HEK293 (cell line): ENCODE measurements around the gene USP36.
A peak's percentile ranks its signal among the peaks of the same experiment; 100 is the strongest.

Experiments used
- PRDM1 ChIP-seq: fragments of 450-650 bp; formaldehyde crosslinking; IDR thresholded peaks from 2 replicates; pipeline ENCODE4; 2016; ENCODE audit warnings: missing biosample characterization, missing genetic modification characterization

USP36 gene

GRCh38 chr17:78746263-78746948 is 94.2 kb downstream of the USP36 start (continued):
- TF ChIP-seq PRDM1 (tag by site-specific recombination): peak; percentile 53
